Caco-2 (cell line): ENCODE data around the gene VCAN. TPM values are rescaled to one million over a fixed set of nuclear protein-coding genes. Genes with fewer than 3 reads are reported as not detected.

Source experiments
- BruUV-seq: library from RNA; stranded (reverse); fragments of 400-500 nt; replicated peaks from 2 replicates; lab custom pipeline; 2021; lab: Mats Ljungman, UMichigan
- CTCF ChIA-PET: fragments of 300-600 bp; sonication (Branson Sonifier 250); formaldehyde crosslinking; loops from one replicate; lab custom pipeline; 2022; ENCODE audit warnings: antibody characterized with exemption; lab: Charles Lee
- POLR2A ChIA-PET: fragments of 300-600 bp; sonication (Branson Sonifier 250); formaldehyde crosslinking; loops from one replicate; lab custom pipeline; 2022; ENCODE audit warnings: antibody characterized with exemption; lab: Charles Lee
- DNase-seq, 2 experiments: peaks; one replicate each; pipeline versions ENCODE4 v3.0.0 to v3.0.0-alpha.2; 2020 to 2022
- H3K27me3 ChIP-seq: replicated peaks from 2 replicates; pipeline ENCODE4 v1.6.0; 2011; ENCODE audit warnings: low read length; ENCODE audit not compliant: control insufficient read depth, insufficient read depth
- H3K36me3 ChIP-seq: 2 replicates; pipeline ENCODE4 v1.5.1; 2011; ENCODE audit warnings: low read length; ENCODE audit not compliant: control insufficient read depth, insufficient read depth
- H3K4me1 ChIP-seq: fragments of 250-450 bp; sonication (Bioruptor Pico); 2 replicates; pipeline ENCODE4 v1.5.1; 2020; ENCODE audit warnings: mild to moderate bottlenecking
- H3K4me3 ChIP-seq: 2 replicates; pipeline ENCODE4 v1.5.1; 2011; ENCODE audit warnings: low read depth, mild to moderate bottlenecking, control low read depth, low read length
- H3K9me3 ChIP-seq: fragments of 250-450 bp; sonication (Bioruptor Pico); 2 replicates; pipeline ENCODE4 v1.5.1; 2020; ENCODE audit warnings: mild to moderate bottlenecking, moderate library complexity
- H3K27ac Mint-ChIP-seq: one replicate; pipeline ENCODE4 v1.8.0; 2022; ENCODE audit warnings: mixed read lengths; ENCODE audit not compliant: unreplicated experiment
- H3K27me3 Mint-ChIP-seq: one replicate; pipeline ENCODE4 v1.8.0; 2022; ENCODE audit warnings: mixed read lengths; ENCODE audit not compliant: insufficient read depth, unreplicated experiment
- H3K36me3 Mint-ChIP-seq: one replicate; pipeline ENCODE4 v1.8.0; 2022; ENCODE audit warnings: mild to moderate bottlenecking, mixed read lengths; ENCODE audit not compliant: insufficient read depth, unreplicated experiment
- H3K4me1 Mint-ChIP-seq: one replicate; pipeline ENCODE4 v1.8.0; 2022; ENCODE audit warnings: low read depth, mixed read lengths; ENCODE audit not compliant: unreplicated experiment
- H3K4me3 Mint-ChIP-seq: one replicate; pipeline ENCODE4 v1.8.0; 2022; ENCODE audit warnings: mild to moderate bottlenecking, moderate library complexity, mixed read lengths; ENCODE audit not compliant: unreplicated experiment
- H3K9me3 Mint-ChIP-seq: one replicate; pipeline ENCODE4 v1.8.0; 2022; ENCODE audit warnings: mixed read lengths; ENCODE audit not compliant: unreplicated experiment
- intact Hi-C: fragments of 100-400 bp; cut with micrococcal nuclease; formaldehyde crosslinking; loops from one replicate; pipeline ENCODE4 v1.10.0; 2022; ENCODE audit not compliant: unreplicated experiment
- total RNA-seq: library from RNA; stranded (reverse); gene quantifications from 2 replicates; pipeline ENCODE4 v1.2.3, GENCODE V29; 2022
- TF ChIP-seq, protein P1 (sequence below), 2 experiments: fragments of 200-600 bp in 1 of 2; IDR thresholded peaks; 1 replicate in 1 of 2; 2 replicates in 1 of 2; pipeline versions ENCODE4 v1.5.1 to v1.8.0; 2011 to 2022; ENCODE audit warnings: antibody characterized with exemption in 1 of 2, control low read depth in 1 of 2, inconsistent platforms in 1 of 2, low read depth in 1 of 2, low read length in 1 of 2, mild to moderate bottlenecking in 1 of 2, moderate library complexity in 1 of 2; ENCODE audit not compliant: insufficient read depth in 1 of 2, severe bottlenecking in 1 of 2, unreplicated experiment in 1 of 2

Gene VCAN
- total RNA-seq, 1 experiment from 2014 or later, result 27.4 TPM

DNA sequence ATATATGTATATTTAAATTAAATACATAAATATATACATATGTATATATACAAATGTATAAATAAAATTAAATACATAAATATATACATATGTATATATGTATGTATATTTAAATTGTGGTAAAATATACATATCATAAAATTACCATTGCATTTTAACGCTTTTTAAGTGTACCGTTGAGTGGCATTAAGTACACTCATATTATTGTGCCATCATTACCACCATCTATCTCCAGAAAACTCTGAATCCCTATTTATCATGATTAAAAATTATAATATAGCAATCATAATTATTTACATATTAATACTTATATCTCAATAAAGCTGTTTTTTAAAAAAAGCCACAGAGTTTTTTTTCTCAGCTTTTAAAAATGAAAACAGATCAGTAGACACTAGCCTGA, 27.1 kb upstream of the VCAN start:
- H3K27me3 Mint-ChIP-seq, result no peaks in the 10 kb centered on the region
- no peak overlapping the region for H3K4me3 Mint-ChIP-seq
- no peaks in the 10 kb centered on the region for H3K36me3 Mint-ChIP-seq
- H3K4me1 Mint-ChIP-seq, result no peaks in the 10 kb centered on the region
- no peak for DNase-seq
- CTCF ChIA-PET, result no interaction called here
- Histone ChIP-seq H3K4me1 (peaks cover 11% of the 10 kb centered on the region), H3K27me3 (no peaks in the 10 kb centered on the region), H3K9me3 (peaks cover 6% of the 10 kb centered on the region; the same call in 1 of the 2 replicates), H3K4me3 (no peak overlapping the region), H3K36me3 (no peaks in the 10 kb centered on the region)
- TF ChIP-seq, protein P1, sequence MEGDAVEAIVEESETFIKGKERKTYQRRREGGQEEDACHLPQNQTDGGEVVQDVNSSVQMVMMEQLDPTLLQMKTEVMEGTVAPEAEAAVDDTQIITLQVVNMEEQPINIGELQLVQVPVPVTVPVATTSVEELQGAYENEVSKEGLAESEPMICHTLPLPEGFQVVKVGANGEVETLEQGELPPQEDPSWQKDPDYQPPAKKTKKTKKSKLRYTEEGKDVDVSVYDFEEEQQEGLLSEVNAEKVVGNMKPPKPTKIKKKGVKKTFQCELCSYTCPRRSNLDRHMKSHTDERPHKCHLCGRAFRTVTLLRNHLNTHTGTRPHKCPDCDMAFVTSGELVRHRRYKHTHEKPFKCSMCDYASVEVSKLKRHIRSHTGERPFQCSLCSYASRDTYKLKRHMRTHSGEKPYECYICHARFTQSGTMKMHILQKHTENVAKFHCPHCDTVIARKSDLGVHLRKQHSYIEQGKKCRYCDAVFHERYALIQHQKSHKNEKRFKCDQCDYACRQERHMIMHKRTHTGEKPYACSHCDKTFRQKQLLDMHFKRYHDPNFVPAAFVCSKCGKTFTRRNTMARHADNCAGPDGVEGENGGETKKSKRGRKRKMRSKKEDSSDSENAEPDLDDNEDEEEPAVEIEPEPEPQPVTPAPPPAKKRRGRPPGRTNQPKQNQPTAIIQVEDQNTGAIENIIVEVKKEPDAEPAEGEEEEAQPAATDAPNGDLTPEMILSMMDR (IDR thresholded peaks at IDR 0.05; ENCODE audit: insufficient read depth in 1 of 2, low read depth in 1 of 2, low read length in 1 of 2, severe bottlenecking in 1 of 2, unreplicated experiment in 1 of 2), result no peak
- no TSS peak for BruUV-seq
- intact Hi-C loops, result no loop called here
- H3K9me3 Mint-ChIP-seq, result no peaks in the 10 kb centered on the region
- no peak overlapping the region for H3K27ac Mint-ChIP-seq
- POLR2A ChIA-PET, result no interaction called here

DNA sequence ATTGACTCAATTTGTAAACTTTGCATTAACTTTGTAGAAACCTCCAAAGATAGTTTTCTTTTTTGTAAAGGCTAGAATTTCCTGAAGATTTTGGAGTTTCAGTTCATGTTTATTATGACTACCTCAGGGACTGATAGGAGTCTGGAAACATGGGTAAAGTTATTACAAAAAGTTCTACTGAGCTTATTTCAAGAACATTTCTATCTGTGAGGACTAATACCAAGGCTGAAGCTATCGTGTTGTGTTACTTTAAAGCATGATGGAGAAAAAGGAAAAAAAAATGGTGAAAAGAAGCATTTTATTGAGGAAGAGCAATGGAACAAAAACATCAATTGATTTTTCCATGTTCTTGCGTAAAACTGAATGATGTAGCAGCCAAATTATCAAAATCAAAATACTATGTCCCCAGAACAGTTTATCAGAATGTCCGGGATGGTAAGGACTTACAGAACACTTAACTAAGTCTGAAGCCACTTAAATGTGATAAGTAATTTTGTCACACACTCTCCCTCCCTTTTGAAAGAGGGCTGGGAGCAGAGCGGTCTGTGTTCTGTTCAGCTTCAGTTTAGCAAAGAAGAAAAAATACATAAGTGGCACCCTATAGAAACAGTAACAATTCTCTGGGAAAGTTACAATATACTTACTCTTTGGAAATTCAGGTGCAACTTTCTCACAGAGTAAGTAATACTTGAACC, 25.1 kb upstream of the VCAN start:
- H3K9me3 Mint-ChIP-seq, result no peaks in the 10 kb centered on the region
- peaks cover 11% of the 10 kb centered on the region for H3K4me1 ChIP-seq
- ChIA-PET POLR2A (no interaction called here), CTCF (no interaction called here)
- no peaks in the 10 kb centered on the region for H3K36me3 Mint-ChIP-seq
- no peak overlapping the region for H3K4me3 ChIP-seq
- H3K27me3 Mint-ChIP-seq, result no peaks in the 10 kb centered on the region
- H3K27ac Mint-ChIP-seq, result no peak overlapping the region
- BruUV-seq, result no TSS peak
- TF ChIP-seq, protein P1 (IDR thresholded peaks at IDR 0.05; ENCODE audit: insufficient read depth in 1 of 2, low read depth in 1 of 2, low read length in 1 of 2, severe bottlenecking in 1 of 2, unreplicated experiment in 1 of 2), result no peak
- peaks cover 14% of the 10 kb centered on the region for H3K4me1 Mint-ChIP-seq
- H3K9me3 ChIP-seq, result peaks cover 6% of the 10 kb centered on the region; the same call in 1 of the 2 replicates
- H3K27me3 ChIP-seq, result no peaks in the 10 kb centered on the region
- H3K36me3 ChIP-seq, result no peaks in the 10 kb centered on the region
- intact Hi-C loops, result no loop called here
- DNase-seq, result no peak
- H3K4me3 Mint-ChIP-seq, result no peak overlapping the region

DNA sequence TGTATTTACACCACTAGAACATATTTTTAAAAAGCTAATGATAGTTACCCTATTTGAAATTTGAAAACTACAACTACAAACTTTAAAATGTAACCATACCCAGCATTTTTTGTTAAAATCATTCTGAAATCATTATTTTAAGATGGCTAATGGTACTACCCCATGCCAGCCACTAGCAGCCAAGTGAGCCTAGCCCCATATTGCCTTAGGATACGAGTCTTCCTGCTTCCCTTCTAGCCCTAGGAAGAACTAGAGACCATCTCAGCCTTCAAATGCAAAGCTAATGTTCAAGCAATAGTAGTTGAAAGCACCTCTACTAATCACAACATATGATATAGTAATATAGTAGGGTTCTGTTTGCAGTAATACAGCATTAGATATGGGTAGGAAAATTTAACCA, 24.0 kb upstream of the VCAN start:
- no peaks in the 10 kb centered on the region for H3K9me3 Mint-ChIP-seq
- no peak for DNase-seq
- no peaks in the 10 kb centered on the region for H3K27me3 ChIP-seq
- no peaks in the 10 kb centered on the region for H3K27me3 Mint-ChIP-seq
- no peaks in the 10 kb centered on the region for H3K36me3 Mint-ChIP-seq
- no peaks in the 10 kb centered on the region for H3K36me3 ChIP-seq
- H3K4me3 ChIP-seq, result no peak overlapping the region
- POLR2A ChIA-PET, result no interaction called here
- peaks cover 16% of the 10 kb centered on the region for H3K4me1 Mint-ChIP-seq
- peaks cover 5% of the 10 kb centered on the region for H3K4me1 ChIP-seq
- H3K27ac Mint-ChIP-seq, result no peak overlapping the region
- TF ChIP-seq, protein P1 (IDR thresholded peaks at IDR 0.05; ENCODE audit: insufficient read depth in 1 of 2, low read depth in 1 of 2, low read length in 1 of 2, severe bottlenecking in 1 of 2, unreplicated experiment in 1 of 2), result no peak
- no peak overlapping the region for H3K4me3 Mint-ChIP-seq
- H3K9me3 ChIP-seq, result peaks cover 6% of the 10 kb centered on the region; the same call in 1 of the 2 replicates
- no TSS peak for BruUV-seq
- CTCF ChIA-PET, result no interaction called here
- intact Hi-C loops, result no loop called here
